Hepatocyte (in vitro differentiated cells): ENCODE data around the gene RAB33B.

ENCODE experiments used
- CTCF ChIP-seq: fragments of 200-600 bp; sonication (generic); IDR thresholded peaks from 2 replicates; pipeline ENCODE4 v1.5.1; 2016; ENCODE audit warnings: antibody characterized with exemption, mild to moderate bottlenecking; ENCODE audit not compliant: poor library complexity
- EZH2 ChIP-seq: fragments of 200-600 bp; sonication (generic); IDR thresholded peaks from 2 replicates; pipeline ENCODE4 v1.6.1; 2016; ENCODE audit warnings: antibody characterized with exemption, mild to moderate bottlenecking, borderline replicate concordance

GRCh38 chr4:139455126-139455538 is 1.2 kb downstream of the RAB33B start:
- TF ChIP-seq CTCF (no peak), EZH2 (no peak)
